Measurements from ENCODE around the gene ZDHHC11B. TPM values are rescaled to one million over a fixed set of nuclear protein-coding genes. Genes with fewer than 3 reads are reported as not detected.
"Not testable (repeated sequence)": the region's sequence is repeated elsewhere in the genome, so short reads cannot be mapped to it uniquely, and the experiment has no call there.

ZDHHC11B gene
- total RNA-seq, 4 donors from 2014 or later: 0.24 to 1.2 (median 0.71) TPM

DNA sequence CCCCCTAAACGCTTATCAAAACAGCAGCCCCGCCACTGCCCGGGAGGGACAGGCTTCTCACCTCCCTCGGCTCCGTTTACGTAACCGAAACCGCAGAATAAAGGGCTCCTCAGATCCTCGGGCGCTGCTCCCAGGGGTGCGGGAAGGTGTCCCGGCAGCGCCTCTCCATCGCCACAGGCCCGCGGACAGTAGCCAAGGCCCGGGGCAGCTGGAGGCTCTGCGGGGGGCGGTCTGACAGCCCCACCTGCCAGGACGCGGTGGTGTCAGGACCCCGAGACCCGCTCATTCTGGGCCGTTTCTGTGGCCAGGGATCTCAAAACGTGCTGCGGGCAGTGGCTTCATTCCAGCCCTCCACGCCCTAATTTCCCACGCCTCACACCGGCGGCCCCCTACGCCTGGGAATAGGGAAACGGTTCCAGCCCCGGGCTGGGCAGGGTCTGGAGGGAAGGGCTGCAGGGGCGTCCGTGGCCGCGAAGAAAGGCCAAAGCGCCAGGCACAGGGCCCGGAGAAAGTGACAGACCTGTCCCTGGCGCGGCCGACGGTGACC is 575 bp downstream of the ZDHHC11B start:
- Histone ChIP-seq H3K27ac (peak overlapping the region; percentile 69 to 86 (median 82)), H3K4me3 (peak overlapping the region; percentile 65 to 98 (median 78)), H3K4me1 (peaks cover 0 to 12% of the 10 kb centered on the region in 2 donors)
- H3K27me3 ChIP-seq; in situ Hi-C loops (cut with MboI; ENCODE audit: low sequenced_read_pairs in 4 of 4); DNase-seq; H3K36me3 ChIP-seq; H3K9me3 ChIP-seq: not testable (repeated sequence)
- intact Hi-C loops (cut with DNase I; ENCODE audit: low total_unique reads): loop anchor here (2.0 to 5.0 kb wide), 2 partner anchors 92 to 109 kb away; partner anchors contain the start of genes BRD9, TPPP and TRIP13
- peak; percentile 46 to 55 for ATAC-seq

DNA sequence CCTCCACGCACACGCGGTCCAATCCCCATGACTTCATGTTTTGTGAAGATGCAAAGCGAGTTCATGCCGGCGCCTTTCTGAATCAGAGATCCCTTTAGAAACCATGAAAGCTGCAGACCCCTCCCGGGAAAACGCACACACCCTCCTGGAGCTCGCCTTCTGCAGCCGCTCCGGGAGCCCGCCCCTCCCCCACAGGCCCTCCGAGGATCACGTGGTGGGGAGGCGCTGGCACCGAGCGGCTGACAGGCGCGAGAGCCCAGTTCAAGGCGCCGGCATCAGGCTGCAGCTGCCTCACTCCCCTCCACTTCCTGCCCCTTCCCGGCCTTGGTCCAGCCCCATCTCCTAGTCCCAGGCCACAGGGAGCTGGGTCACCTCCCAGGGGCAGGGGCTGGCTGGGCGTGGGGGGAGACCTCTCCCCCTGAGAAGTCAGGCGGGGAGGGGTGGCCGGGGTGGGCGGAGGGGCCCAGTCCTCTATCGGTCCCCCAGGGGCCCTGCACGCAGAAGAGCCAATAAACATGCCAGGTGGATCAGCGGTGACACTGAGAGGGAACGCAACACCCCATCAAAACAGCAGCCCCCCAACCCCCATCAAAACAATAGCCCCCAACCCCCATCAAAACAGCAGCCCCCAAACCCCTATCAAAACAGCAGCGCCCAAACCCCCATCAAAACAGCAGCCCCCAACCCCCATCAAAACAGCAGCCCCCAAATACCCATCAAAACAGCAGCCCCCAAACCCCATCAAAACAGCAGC is 1.3 kb downstream of the ZDHHC11B start:
- in situ Hi-C loops (cut with MboI; ENCODE audit: low sequenced_read_pairs in 4 of 4); H3K36me3 ChIP-seq; H3K27me3 ChIP-seq; H3K9me3 ChIP-seq: not testable (repeated sequence)
- H3K4me3 ChIP-seq: peak overlapping the region; percentile 42 to 98 (median 69)
- peak overlapping the region; percentile 69 to 86 (median 75) for H3K27ac ChIP-seq
- DNase-seq (peak in 1 of 2 donors; percentile 64), ATAC-seq (peak; percentile 45 to 60)
- H3K4me1 ChIP-seq: peaks cover 0 to 12% of the 10 kb centered on the region in 2 donors
- intact Hi-C loops (cut with DNase I; ENCODE audit: low total_unique reads): loop anchor here (5.0 kb wide), 1 partner anchor 91 kb away; the partner anchor contains the start of gene TPPP

DNA sequence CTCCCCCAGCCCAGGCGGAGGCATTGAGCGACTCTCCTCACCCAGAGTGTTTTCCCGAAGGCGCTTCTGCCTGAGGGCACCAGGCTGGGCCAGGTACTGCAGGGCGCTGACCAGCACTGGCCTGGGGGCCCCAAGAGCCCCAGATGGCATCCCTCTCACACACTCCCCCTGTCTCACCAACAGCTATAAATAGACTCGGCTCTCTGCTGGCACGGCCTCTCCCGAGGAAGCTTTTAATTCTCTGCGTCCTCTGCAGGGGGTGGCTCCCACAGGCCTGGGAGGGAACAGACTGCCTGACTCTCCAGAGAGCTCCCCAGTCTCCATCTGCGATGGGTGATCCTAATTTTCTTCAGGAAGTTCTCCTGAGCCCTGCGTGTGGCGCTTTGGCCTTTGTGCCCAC is 2.2 kb downstream of the ZDHHC11B start:
- H3K9me3 ChIP-seq; H3K27ac ChIP-seq; H3K4me3 ChIP-seq; DNase-seq; H3K36me3 ChIP-seq; in situ Hi-C loops (cut with MboI; ENCODE audit: low sequenced_read_pairs in 4 of 4); H3K27me3 ChIP-seq: not testable (repeated sequence)
- H3K4me1 ChIP-seq: peaks cover 0 to 12% of the 10 kb centered on the region in 2 donors
- peak in 1 of 2 donors; percentile 1 for ATAC-seq
- intact Hi-C loops (cut with DNase I; ENCODE audit: low total_unique reads): loop anchor here (5.0 kb wide), 1 partner anchor 90 kb away; the partner anchor contains the start of gene TPPP

DNA sequence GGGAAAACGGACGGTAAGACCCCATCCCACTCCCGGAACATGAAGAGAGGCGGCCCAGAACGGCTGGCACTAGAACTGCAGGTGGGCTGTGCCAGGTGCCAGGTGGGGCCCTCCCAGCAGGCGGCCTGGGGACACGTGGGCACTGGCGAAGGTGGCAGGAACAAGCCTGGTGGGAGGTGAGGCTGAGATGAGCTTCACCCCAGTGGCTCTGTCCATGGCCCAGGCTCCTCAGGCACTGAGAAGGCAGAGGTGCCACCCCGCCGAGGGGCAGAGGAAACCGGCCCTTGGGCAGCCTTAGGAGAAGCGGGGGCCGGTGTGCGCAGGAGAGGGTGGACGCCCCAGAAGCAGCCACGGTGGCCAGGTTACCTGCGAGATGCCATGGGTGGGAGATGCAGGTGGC is 4.0 kb downstream of the ZDHHC11B start:
- in situ Hi-C loops (cut with MboI; ENCODE audit: low sequenced_read_pairs in 4 of 4): not testable (repeated sequence)

DNA sequence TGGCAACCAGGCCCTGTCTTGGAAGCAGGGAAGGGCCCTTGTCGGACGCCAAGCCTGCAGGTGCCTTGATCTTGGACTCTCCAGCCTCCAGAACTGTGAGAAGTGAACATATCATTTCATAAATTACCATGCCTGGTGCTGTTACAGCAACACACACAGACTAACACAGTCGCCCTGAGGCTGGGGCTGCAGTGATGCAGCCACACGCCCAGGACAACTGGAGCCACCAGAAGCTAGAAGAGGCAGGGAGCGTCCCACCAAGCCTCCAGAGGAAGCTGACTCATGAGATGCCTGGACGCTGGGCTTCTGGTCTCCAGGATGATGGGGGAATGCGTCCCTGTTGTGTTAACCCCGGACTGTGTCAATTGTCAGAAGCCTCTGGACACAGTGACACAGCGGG is 5.6 kb downstream of the ZDHHC11B start:
- H3K4me1 ChIP-seq; ATAC-seq; H3K27ac ChIP-seq; H3K9me3 ChIP-seq; H3K36me3 ChIP-seq; in situ Hi-C loops (cut with MboI; ENCODE audit: low sequenced_read_pairs in 4 of 4); H3K27me3 ChIP-seq; H3K4me3 ChIP-seq; DNase-seq; intact Hi-C loops (cut with DNase I; ENCODE audit: low total_unique reads): not testable (repeated sequence)

More for the DNA sequence above, 4.0 kb downstream of the ZDHHC11B start:
- DNase-seq, ATAC-seq, H3K4me3 ChIP-seq, H3K27ac ChIP-seq, H3K36me3 ChIP-seq, H3K9me3 ChIP-seq, H3K27me3 ChIP-seq: not testable (repeated sequence)
- intact Hi-C loops (cut with DNase I; ENCODE audit: low total_unique reads): loop anchor here (5.0 kb wide), 1 partner anchor 88 kb away; the partner anchor contains the start of gene TPPP
- peaks cover 0 to 12% of the 10 kb centered on the region in 2 donors for H3K4me1 ChIP-seq

DNA sequence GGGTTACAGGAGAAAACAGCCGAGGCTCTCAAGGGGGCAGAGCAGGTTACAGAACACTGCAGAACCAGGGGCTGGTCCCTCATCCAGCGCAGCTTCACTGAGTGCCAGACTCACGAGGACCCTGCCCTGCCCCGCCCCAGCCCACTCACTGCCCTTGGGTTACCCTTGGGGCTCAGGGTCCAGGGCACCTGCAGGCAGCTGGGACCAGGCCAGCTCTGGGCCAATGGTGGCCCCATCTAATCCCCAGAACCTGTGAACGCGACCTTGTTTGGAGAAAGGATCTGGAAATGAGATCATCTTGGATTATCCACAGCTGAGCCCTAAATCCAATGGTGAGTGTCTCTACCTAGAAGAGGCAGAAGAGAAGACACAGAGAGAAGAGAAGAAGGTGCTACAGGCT is 6.1 kb downstream of the ZDHHC11B start:
- ATAC-seq; H3K36me3 ChIP-seq; H3K27me3 ChIP-seq; DNase-seq; H3K9me3 ChIP-seq; in situ Hi-C loops (cut with MboI; ENCODE audit: low sequenced_read_pairs in 4 of 4); H3K4me3 ChIP-seq; intact Hi-C loops (cut with DNase I; ENCODE audit: low total_unique reads); H3K27ac ChIP-seq; H3K4me1 ChIP-seq: not testable (repeated sequence)

DNA sequence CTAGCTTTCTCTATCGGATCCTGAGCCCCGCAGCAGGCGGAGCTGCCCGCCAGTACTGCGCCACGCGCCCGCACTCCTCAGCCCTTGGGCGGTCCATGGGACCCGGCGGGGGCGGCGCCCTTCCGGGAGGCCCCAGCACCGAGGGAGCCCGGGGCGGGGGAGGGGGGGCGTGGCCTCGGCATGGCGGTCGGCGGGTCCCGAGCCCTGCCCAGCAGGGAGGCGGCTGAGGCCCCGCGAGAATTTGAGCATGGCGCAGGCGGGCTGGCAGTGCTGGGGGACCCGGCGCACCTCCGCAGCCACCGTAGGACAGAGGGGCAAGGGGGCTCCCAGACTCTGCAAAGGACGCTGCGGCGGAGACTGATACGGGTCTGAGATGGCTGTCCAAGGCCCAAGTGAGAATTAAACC is 6.8 kb downstream of the ZDHHC11B start:
- DNase-seq (no peak), ATAC-seq (no peak)
- H3K36me3 ChIP-seq: no peaks in the 10 kb centered on the region
- no peaks in the 10 kb centered on the region for H3K27me3 ChIP-seq
- H3K4me3 ChIP-seq: no peak overlapping the region
- no peak for TF ChIP-seq POLR2A (IDR thresholded peaks at IDR 0.05)
- TF ChIP-seq, protein P1, sequence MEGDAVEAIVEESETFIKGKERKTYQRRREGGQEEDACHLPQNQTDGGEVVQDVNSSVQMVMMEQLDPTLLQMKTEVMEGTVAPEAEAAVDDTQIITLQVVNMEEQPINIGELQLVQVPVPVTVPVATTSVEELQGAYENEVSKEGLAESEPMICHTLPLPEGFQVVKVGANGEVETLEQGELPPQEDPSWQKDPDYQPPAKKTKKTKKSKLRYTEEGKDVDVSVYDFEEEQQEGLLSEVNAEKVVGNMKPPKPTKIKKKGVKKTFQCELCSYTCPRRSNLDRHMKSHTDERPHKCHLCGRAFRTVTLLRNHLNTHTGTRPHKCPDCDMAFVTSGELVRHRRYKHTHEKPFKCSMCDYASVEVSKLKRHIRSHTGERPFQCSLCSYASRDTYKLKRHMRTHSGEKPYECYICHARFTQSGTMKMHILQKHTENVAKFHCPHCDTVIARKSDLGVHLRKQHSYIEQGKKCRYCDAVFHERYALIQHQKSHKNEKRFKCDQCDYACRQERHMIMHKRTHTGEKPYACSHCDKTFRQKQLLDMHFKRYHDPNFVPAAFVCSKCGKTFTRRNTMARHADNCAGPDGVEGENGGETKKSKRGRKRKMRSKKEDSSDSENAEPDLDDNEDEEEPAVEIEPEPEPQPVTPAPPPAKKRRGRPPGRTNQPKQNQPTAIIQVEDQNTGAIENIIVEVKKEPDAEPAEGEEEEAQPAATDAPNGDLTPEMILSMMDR (IDR thresholded peaks at IDR 0.05 in 4 of 5, conservative IDR thresholded peaks at IDR 0.05 in 1 of 5): no peak
- intact Hi-C loops (cut with DNase I; ENCODE audit: low total_unique reads) (no loop called here), in situ Hi-C loops (cut with MboI; ENCODE audit: low sequenced_read_pairs in 4 of 4) (no loop called here)
- no peaks in the 10 kb centered on the region for H3K9me3 ChIP-seq
- no peaks in the 10 kb centered on the region for H3K4me1 ChIP-seq
- no peak overlapping the region for H3K27ac ChIP-seq

All from gastrocnemius medialis (tissue), 4 donors.